T-helper 2 cell treated with Interferon-gamma antibody and Interleukin-4, amounts not matched to agents 100 ng/mL and 5 ng/mL, for 36 hours (primary cell): ENCODE results near the gene RBPJ. TPM values are rescaled to one million over a fixed set of nuclear protein-coding genes. Genes with fewer than 3 reads are reported as not detected.

Experiments used
- intact Hi-C: fragments of 100-400 bp; cut with micrococcal nuclease; formaldehyde crosslinking; loops from one replicate; pipeline ENCODE4 v1.15.1; 2023
- total RNA-seq: library from RNA; stranded (reverse); gene quantifications from 2 replicates; pipeline ENCODE4 v1.2.3, GENCODE V29; 2022

RBPJ gene
- 166 and 170 TPM in 2 replicates for total RNA-seq

GRCh38 chr4:26320538-26321372, at the start of gene RBPJ:
RBPJ (plus strand) TSS chr4:26321014; CDS start chr4:26321029, 15 bp downstream.
- intact Hi-C loops, result loop anchor here (1.0 to 10.0 kb wide), 5 partner anchors 176 to 459 kb away; partner anchors contain the start of gene TBC1D19

DNA sequence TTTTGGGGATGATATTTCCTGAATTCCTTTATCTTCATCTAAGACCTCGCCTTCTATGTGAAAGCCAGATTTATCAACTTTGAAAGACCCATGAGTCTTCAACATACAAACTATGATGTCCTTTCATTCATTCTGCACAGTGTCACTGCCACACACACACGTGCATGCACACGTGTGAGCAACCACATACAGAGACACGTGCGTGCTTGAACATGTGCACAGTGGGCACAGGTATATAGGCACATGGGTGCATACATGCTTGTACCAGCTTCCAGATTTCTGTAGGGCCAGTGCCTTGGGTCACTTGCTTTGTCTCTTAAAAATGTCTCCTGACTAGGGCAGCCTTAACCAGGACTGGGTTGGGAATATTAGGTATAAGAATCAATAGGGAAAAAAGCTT, 49.1 kb upstream of the RBPJ start:
- intact Hi-C loops, result no loop called here

DNA sequence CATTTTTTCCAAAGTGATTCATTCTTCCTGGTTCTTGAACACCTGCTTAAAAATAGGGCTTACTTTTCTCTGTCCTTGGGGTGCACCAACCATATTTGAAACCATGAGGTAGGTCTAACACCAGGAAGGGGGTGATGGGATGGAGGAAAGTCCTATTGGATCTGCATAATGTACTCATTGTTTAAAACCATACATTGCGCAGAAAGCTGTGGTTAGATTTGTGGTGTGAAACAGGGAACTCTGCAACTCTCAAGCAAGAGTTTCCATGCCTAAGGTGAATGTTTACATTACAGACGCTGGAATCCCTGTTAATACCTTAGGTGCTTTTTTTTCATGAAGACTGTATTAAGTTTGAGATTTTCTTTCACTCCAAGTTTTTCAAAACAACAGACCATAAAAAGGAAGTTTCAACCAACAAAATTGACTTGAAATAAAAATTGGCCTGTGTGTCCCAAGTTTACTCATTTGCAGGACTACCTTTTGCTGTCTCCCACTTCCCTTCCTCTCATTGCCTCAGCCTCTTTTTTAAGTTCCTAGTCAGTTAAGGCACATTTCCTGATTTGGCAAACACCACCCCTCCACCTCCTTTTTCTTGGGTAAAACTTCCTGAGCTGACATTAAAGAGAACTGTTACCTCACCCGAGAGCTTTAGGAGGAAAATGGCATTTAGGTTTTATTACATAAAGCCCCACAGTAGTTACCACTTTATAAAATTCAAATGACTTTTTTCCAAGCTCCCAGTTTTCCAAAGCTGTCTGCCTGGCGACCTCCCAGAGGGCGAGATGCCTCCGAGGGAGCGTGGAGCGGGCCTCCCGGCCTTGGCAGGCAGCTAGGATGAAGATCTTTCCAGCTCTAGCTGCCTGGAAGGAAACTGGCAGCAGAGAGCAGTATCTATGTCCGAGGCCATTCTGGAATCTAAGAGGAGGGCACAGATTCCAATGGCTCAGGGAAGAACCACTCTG, 47.9 kb upstream of the RBPJ start:
- intact Hi-C loops, result no loop called here

- intact Hi-C loops, result no loop called here
Measured at GRCh38 chr4:26273616-26273980, 47.2 kb upstream of the RBPJ start.

DNA sequence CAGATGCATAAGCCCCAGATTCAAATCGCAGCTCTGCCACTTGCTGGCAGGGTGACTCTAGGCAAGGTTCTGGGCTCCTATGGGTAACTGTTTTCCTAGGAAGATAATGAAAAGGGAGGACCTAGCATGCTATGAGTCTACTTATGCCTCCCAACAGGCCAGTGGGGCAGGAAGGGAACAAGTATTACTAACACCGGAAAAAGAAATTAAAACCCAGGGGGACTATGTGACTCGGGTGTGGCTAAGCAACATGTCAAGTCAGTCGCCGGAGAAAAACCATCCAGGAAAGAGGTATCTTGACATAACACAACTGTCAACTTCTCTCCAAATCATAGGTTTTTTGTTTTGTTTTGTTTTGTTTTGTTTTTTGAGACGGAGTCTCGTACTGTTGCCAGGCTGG, 45.5 kb upstream of the RBPJ start:
- intact Hi-C loops, result no loop called here

- intact Hi-C loops, result no loop called here
Measured at GRCh38 chr4:26279446-26279845, 41.4 kb upstream of the RBPJ start.

DNA sequence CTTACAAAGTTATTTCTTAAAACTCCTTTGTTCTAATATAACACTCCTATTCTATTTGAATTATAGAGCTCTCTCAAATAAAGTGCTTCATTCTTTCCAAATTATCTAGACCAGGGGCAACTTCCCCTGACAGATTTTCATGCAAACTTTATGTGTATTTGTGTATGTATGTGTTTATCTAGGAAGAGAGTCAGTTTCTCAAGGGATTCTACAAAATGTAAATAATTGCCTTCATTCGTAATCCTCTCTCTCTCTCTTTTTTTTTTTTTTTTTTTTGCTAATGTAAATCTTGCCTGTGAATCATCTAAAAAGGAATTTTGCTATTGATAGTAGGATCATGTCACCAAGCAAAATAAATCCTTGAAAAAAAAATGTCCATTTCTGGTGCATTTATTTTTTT, 38.9 kb upstream of the RBPJ start:
- intact Hi-C loops, result no loop called here

- intact Hi-C loops, result no loop called here
Measured at GRCh38 chr4:26284536-26284935, 36.3 kb upstream of the RBPJ start.

DNA sequence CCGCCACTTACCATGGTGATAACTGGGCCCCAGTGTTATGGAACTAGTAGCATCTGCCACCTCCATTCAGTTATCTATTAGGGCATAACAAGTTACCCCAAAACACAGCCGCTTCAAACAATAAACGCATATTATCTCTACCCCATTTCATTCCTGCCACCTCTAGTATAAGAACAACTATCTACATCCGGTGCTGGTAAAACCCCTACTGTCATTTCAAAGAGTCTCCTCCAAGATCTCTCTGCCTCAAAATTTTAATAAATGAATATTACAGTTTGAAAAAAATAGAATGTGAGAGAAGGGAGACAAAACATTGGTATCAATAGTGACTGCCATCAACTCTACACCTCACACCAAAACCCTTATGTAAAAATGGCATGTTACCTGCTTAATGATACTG, 35.5 kb upstream of the RBPJ start:
- intact Hi-C loops, result no loop called here

DNA sequence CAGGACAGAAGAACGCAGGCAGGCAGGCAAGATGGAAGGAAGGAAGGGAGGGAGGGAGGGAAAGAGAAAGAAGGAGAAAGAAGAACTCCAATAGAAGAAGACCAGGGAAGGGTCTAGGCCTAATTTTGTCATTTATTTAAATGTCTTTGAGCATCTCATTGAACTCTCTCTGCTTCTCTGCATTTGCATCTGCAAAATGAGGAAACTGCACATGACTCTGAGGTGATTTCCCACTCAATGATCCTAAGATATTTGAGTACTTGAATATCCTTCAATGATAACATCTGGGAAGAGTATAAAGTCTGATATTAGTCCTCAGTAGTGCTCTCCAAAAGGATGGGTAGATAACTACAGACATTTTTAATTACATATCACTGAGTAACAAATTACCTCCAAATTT, 33.1 kb upstream of the RBPJ start:
- intact Hi-C loops, result no loop called here

DNA sequence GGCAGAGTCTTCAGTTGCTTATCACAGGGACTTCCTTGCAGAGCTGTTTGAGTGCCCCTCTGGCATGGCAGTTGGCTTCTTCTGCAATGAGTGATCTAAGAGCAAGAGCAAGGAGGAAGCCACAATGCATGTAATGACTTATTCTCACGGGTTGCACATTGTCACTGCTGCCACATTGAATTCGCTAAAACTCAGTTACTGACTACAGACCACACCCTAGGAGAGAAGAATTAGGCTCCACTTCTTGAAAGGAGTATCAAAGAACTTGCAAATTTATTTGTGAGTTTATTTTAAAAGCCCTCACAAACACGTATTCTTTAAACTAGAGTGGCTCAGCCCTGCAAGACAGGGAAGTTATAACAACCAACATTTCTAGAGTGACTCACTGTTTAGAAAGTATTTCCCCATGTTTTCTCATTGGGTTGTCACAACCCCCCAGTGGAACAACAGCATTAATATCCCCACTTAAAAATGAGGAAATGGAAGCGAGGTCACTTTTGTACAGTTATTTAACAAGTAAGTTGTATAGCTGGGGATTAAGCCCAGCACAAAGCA, 32.4 kb upstream of the RBPJ start:
- intact Hi-C loops, result no loop called here

GRCh38 chr4:26289401-26289800, 31.4 kb upstream of the RBPJ start:
- intact Hi-C loops, result no loop called here

- intact Hi-C loops, result no loop called here
Measured at GRCh38 chr4:26290321-26290720, 30.5 kb upstream of the RBPJ start.

DNA sequence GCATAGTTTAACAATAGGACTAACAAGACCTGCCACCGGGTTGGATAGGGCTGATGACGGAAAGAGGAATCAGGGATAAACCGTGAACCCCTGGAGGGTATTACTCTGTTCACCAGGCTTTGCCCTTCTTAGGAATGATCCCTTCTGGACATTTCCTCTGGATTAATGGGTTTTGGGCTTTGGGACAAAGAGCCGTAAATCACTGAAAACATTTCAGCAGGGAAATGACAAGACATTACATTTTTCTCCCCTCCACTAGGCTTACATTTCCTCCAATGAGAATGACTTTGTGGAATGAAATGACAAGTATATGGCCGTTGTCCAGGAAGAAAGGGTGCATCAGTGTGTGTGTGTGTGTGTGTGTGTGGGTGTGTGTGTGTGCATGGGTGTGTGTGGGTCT, 25.9 kb upstream of the RBPJ start:
- intact Hi-C loops, result no loop called here

DNA sequence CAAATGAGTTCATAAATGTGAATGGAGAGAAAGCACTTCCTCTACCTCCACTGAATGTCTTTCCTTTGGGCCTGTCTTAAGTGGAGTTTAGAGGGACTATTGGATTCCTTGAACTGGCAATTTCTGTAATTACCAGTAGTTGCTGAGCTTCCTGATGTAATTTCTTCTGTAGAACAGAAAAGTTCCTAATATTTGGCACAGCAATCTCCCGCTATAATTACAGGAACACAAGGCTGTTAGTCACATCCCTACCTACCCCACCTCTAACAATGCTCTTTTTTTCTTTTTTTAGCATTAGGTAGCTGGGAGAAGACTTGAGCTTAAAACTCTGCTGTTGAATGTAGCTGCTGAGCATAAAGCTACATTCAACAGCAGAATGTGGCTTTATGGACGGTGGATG, 24.8 kb upstream of the RBPJ start:
- intact Hi-C loops, result no loop called here

- intact Hi-C loops, result no loop called here
Measured at GRCh38 chr4:26296514-26296913, 24.3 kb upstream of the RBPJ start.

GRCh38 chr4:26297219-26297618, 23.6 kb upstream of the RBPJ start:
- intact Hi-C loops, result no loop called here

DNA sequence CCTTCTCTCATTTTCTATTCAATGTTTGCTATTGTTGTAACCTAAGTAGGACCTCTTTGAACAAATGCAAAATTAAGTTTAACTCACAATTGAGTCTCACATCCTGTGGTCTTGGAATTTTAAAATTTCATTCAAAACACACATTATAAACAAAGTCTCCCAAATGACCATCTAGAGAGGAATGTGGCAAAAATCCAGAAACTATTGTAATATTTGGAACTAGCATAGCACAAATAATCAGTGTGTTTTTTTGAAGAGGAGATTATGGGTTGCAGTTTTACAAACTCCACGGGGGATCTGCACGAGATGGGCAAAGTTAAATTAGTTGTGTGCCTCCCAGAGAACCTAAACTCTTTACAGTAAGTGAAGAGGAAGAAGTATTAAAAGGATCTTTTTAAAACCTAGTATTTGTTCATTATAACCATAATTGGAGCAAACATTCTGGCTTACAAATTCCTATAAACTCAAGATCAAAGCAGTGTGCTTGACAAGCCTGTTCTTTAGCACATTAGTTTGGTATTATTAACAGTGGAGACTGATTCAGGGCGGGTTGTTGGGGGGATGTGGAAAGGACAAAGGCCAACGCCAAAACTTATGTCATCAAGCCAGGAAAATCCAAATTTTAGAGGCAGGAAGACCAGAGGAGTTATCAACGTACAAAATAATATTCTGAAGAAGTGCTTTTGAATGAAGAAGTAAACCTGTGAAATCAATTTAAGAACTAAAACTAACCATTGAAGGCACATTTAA, 22.4 kb upstream of the RBPJ start:
- intact Hi-C loops, result no loop called here

GRCh38 chr4:26299254-26299882, 21.4 kb upstream of the RBPJ start:
- intact Hi-C loops, result no loop called here
